SK-N-SH treated with all-trans-retinoic acid at 6 μM for 48 hours (cell line): Measurements from ENCODE around the gene KLK14.

ENCODE experiments used
- ATAC-seq: fragments of 200-7000 bp; cut with Tn5 transposase; 3 replicates; pipeline ENCODE4 v1.9.1; 2020; ENCODE audit warnings: mild to moderate bottlenecking, moderate library complexity
- ARNTL ChIP-seq: fragments of 450-650 bp; formaldehyde crosslinking; IDR thresholded peaks from 2 replicates; pipeline ENCODE4 v1.5.0; 2020; ENCODE audit warnings: low read depth, mild to moderate bottlenecking, moderate library complexity, borderline replicate concordance
- BACH2 ChIP-seq: fragments of 250-450 bp; sonication (Bioruptor Pico); IDR thresholded peaks from 2 replicates; pipeline ENCODE4 v1.9.0; 2021; ENCODE audit warnings: mild to moderate bottlenecking, borderline replicate concordance
- CSDC2 ChIP-seq: fragments of 250-450 bp; sonication (Bioruptor Pico); IDR thresholded peaks from 2 replicates; pipeline ENCODE4 v1.5.0; 2020; ENCODE audit warnings: mild to moderate bottlenecking, moderate library complexity
- CSRNP3 ChIP-seq: fragments of 250-450 bp; sonication (Bioruptor Pico); IDR thresholded peaks from 2 replicates; pipeline ENCODE4 v1.5.1; 2021; ENCODE audit warnings: mild to moderate bottlenecking, moderate library complexity
- ISL1 ChIP-seq: fragments of 250-450 bp; sonication (Bioruptor Pico); IDR thresholded peaks from 2 replicates; pipeline ENCODE4 v2.1.2; 2022; ENCODE audit warnings: mild to moderate bottlenecking, moderate library complexity
- OSR1 ChIP-seq: fragments of 250-450 bp; sonication (Bioruptor Pico); IDR thresholded peaks from 2 replicates; pipeline ENCODE4 v1.8.0; 2022; ENCODE audit warnings: moderate library complexity, mild to moderate bottlenecking, inconsistent platforms
- PATZ1 ChIP-seq: fragments of 250-450 bp; sonication (Bioruptor Pico); IDR thresholded peaks from 2 replicates; pipeline ENCODE4 v1.8.0; 2020; ENCODE audit warnings: mild to moderate bottlenecking, moderate library complexity, borderline replicate concordance
- POU6F1 ChIP-seq: fragments of 250-450 bp; sonication (Bioruptor Pico); IDR thresholded peaks from 2 replicates; pipeline ENCODE4 v1.8.0; 2021; ENCODE audit warnings: low read depth, mild to moderate bottlenecking, moderate library complexity, borderline replicate concordance
- PPARA ChIP-seq: fragments of 250-450 bp; sonication (Bioruptor Pico); IDR thresholded peaks from 2 replicates; pipeline ENCODE4 v1.5.0; 2020; ENCODE audit warnings: mild to moderate bottlenecking, borderline replicate concordance
- RARB ChIP-seq: fragments of 250-450 bp; sonication (Bioruptor Pico); IDR thresholded peaks from 2 replicates; pipeline ENCODE4 v1.8.0; 2021; ENCODE audit warnings: mild to moderate bottlenecking, moderate library complexity
- SNAI2 ChIP-seq: fragments of 250-450 bp; sonication (Bioruptor Pico); IDR thresholded peaks from 2 replicates; pipeline ENCODE4 v1.5.0; 2020; ENCODE audit warnings: mild to moderate bottlenecking, moderate library complexity
- TCF4 ChIP-seq: fragments of 250-450 bp; sonication (Bioruptor Pico); IDR thresholded peaks from 2 replicates; pipeline ENCODE4 v1.8.0; 2021; ENCODE audit warnings: mild to moderate bottlenecking, moderate library complexity, borderline replicate concordance
- TOX ChIP-seq: fragments of 250-450 bp; sonication (Bioruptor Pico); IDR thresholded peaks from 2 replicates; pipeline ENCODE4 v1.8.0; 2021; ENCODE audit warnings: mild to moderate bottlenecking, moderate library complexity, borderline replicate concordance
- TSHZ2 ChIP-seq: fragments of 250-450 bp; sonication (Bioruptor Pico); IDR thresholded peaks from 2 replicates; pipeline ENCODE4 v1.5.0; 2020; ENCODE audit warnings: mild to moderate bottlenecking, moderate library complexity
- ZC3H10 ChIP-seq: fragments of 250-450 bp; sonication (Bioruptor Pico); IDR thresholded peaks from 2 replicates; pipeline ENCODE4 v1.5.1; 2021; ENCODE audit warnings: mild to moderate bottlenecking, moderate library complexity
- ZFP3 ChIP-seq: fragments of 250-450 bp; sonication (Bioruptor Pico); IDR thresholded peaks from 2 replicates; pipeline ENCODE4 v1.5.0; 2020; ENCODE audit warnings: mild to moderate bottlenecking, moderate library complexity
- ZFP30 ChIP-seq: fragments of 450-650 bp; formaldehyde crosslinking; IDR thresholded peaks from 2 replicates; pipeline ENCODE4 v1.5.0; 2022; ENCODE audit warnings: mild to moderate bottlenecking, moderate library complexity
- ZNF565 ChIP-seq: fragments of 450-650 bp; formaldehyde crosslinking; conservative IDR thresholded peaks from 2 replicates; pipeline ENCODE4 v1.5.0; 2020; ENCODE audit warnings: low read depth, mild to moderate bottlenecking, moderate library complexity
- ZNF70 ChIP-seq: fragments of 450-650 bp; formaldehyde crosslinking; IDR thresholded peaks from 2 replicates; pipeline ENCODE4 v1.5.0; 2020; ENCODE audit warnings: mild to moderate bottlenecking, moderate library complexity
- ZNF8 ChIP-seq: fragments of 450-650 bp; formaldehyde crosslinking; IDR thresholded peaks from 2 replicates; pipeline ENCODE4 v1.5.0; 2020; ENCODE audit warnings: mild to moderate bottlenecking, moderate library complexity

KLK14 gene

GRCh38 chr19:51082611-51083010 is at the start of gene KLK14:
Gene KLK14 (minus strand): TSS chr19:51082887. CDS start chr19:51082614, 273 bp downstream.
- TF ChIP-seq ZNF8 (CRISPR knock-in tag): no peak
- no peak for TF ChIP-seq ZFP3 (CRISPR knock-in tag)
- no peak for TF ChIP-seq CSRNP3 (CRISPR knock-in tag)
- no peak for TF ChIP-seq CSDC2 (CRISPR knock-in tag)
- TF ChIP-seq POU6F1: no peak
- TF ChIP-seq RARB: no peak
- no peak for TF ChIP-seq TSHZ2 (CRISPR knock-in tag)
- TF ChIP-seq ZC3H10: no peak
- ATAC-seq: no peak

- TF ChIP-seq OSR1 (CRISPR knock-in tag): no peak
- ATAC-seq: peak; percentile 53; the same call in 2 of the 3 replicates
Measured at GRCh38 chr19:51131780-51132680, 49.3 kb upstream of the KLK14 start.

GRCh38 chr19:51129716-51130115 is 47.0 kb upstream of the KLK14 start:
- no peak for TF ChIP-seq POU6F1
- no peak for TF ChIP-seq BACH2
- no peak for TF ChIP-seq TCF4 (CRISPR knock-in tag)
- TF ChIP-seq ZNF565 (CRISPR knock-in tag): no peak
- no peak for TF ChIP-seq ZC3H10
- TF ChIP-seq ZNF70 (CRISPR knock-in tag): no peak
- no peak for TF ChIP-seq CSRNP3 (CRISPR knock-in tag)
- no peak for TF ChIP-seq ISL1
- TF ChIP-seq OSR1 (CRISPR knock-in tag): no peak
- no peak for TF ChIP-seq ZNF8 (CRISPR knock-in tag)
- no peak for TF ChIP-seq TOX (CRISPR knock-in tag)
- TF ChIP-seq ZFP30: no peak
- no peak for TF ChIP-seq SNAI2 (CRISPR knock-in tag)
- TF ChIP-seq ZFP3 (CRISPR knock-in tag): no peak
- TF ChIP-seq ARNTL (CRISPR knock-in tag): no peak
- ATAC-seq: no peak

GRCh38 chr19:51128227-51128626 is 45.5 kb upstream of the KLK14 start:
- ATAC-seq: no peak
- TF ChIP-seq PATZ1 (CRISPR knock-in tag) (no peak), PPARA (CRISPR knock-in tag) (no peak), TCF4 (CRISPR knock-in tag) (no peak), CSDC2 (CRISPR knock-in tag) (no peak), ZNF70 (CRISPR knock-in tag) (no peak), RARB (no peak), ISL1 (no peak), TSHZ2 (CRISPR knock-in tag) (no peak), ZFP30 (no peak), ZNF8 (CRISPR knock-in tag) (no peak), TOX (CRISPR knock-in tag) (no peak), ZNF565 (CRISPR knock-in tag) (no peak), ZFP3 (CRISPR knock-in tag) (no peak)
